SU-DHL-6 (cell line): Measurements from ENCODE around the gene RNF7.

Experiments
- CTCF ChIP-seq: fragments of 200-600 bp; sonication (generic); IDR thresholded peaks from one replicate; pipeline ENCODE4 v1.5.1; 2017; ENCODE audit warnings: antibody characterized with exemption, mild to moderate bottlenecking, low read length, moderate library complexity; ENCODE audit not compliant: insufficient read depth, poor library complexity, severe bottlenecking
- EZH2phosphoT487 ChIP-seq: fragments of 200-600 bp; sonication (generic), shearing (Covaris generic); conservative IDR thresholded peaks from 2 replicates; pipeline ENCODE4 v1.6.1; 2018; ENCODE audit warnings: mild to moderate bottlenecking, antibody characterized with exemption, low read length, moderate library complexity, mixed read lengths

GRCh38 chr3:141690431-141691072, 47.5 kb upstream of the RNF7 start:
- no peak for TF ChIP-seq CTCF
- TF ChIP-seq EZH2phosphoT487, result no peak
